H54 (cell line): ENCODE measurements around the gene RBM38.

Source experiments
- DNase-seq: peaks from one replicate; pipeline ENCODE4 v3.0.0; 2011; ENCODE audit warnings: low spot score, mixed read lengths; ENCODE audit not compliant: insufficient read length
- FAIRE-seq: peaks from 3 replicates; lab custom pipeline; 2011; peaks lifted over from hg19 to GRCh38; lab: Jason Lieb, UNC
- POLR2A ChIP-seq: IDR thresholded peaks from 2 replicates; pipeline ENCODE4 v1.6.1; 2011; ENCODE audit warnings: low read depth, mild to moderate bottlenecking, low read length

Gene RBM38

DNA sequence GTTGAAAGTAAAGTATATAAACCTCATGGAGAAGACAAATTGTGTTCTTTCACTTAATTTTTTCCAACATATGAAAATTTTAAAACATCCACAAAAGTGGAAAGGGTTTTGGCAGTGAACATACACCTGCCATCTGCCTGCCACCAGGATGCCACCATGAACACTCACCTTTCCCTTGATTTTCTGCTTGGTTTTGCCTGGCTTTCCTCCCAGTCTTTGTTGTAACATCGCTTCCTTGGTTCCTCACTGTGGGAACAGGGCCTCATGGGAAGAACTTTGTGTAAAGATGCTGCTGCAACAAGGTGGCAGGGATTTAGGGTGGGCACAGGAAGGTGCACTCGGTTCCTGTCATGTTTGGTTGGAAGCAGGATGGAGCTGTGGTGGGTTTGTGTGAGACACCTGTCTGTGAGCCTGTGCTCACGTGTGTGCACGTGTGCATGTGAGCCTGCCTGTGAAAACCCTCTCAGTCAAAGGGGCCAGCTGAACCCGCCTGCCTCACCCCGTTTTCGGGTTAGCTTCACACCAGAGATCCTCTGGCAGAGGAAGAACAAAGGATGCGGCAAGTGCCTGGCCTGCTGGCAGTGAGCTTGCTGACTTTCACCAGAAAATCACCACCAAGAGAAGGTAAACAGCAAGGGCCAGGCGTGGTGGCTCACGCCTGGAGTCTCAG lies 11.0 kb upstream of the RBM38 start:
- no peak for DNase-seq

DNA sequence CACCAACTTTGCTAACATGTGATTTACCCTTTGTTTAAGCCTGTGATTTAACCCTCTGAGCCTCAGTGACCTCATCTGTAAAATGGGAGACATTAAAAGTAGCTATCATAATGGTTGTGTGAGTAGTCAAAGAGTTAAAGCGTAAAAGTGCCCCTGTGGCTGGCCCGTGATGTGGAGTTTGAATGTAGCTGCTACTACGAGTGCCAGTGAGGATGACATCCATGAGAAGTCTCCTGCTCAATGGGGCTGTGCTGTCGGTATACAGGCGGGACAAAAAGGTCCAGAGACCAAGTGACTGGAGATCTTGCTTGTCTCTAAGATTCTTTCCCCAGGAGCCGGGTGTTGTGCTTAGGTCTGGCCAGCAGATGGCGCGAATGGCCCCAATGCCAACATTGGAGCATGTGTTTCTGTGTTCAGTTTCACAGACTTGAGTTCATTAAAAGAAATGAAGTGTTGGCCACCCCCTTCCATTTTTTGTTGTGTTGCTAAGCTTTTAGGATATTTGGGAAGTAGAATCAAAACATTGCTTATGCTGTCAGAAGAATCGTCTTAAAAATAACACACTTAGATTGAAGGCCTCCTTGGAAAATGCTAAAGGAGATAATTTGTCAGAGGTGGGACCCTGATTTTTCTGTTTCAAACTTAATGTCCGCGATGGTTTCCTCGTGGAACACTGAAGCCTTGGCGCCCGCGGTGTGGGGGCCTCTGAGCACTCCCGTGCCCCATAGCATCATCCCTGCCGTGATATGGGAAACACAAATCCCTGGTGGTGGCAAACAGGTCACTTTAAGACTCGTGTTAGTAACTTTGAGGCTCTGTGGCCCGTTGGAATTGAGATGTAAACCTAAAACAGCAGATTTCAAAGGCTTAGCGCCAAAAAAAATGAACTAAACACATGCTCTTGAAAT lies 9.3 kb upstream of the RBM38 start:
- no peak for TF ChIP-seq POLR2A
- FAIRE-seq: no peak
- peak; percentile 90 for DNase-seq

More for the DNA sequence above, 11.0 kb upstream of the RBM38 start:
- no peak for TF ChIP-seq POLR2A
- FAIRE-seq: no peak

DNA sequence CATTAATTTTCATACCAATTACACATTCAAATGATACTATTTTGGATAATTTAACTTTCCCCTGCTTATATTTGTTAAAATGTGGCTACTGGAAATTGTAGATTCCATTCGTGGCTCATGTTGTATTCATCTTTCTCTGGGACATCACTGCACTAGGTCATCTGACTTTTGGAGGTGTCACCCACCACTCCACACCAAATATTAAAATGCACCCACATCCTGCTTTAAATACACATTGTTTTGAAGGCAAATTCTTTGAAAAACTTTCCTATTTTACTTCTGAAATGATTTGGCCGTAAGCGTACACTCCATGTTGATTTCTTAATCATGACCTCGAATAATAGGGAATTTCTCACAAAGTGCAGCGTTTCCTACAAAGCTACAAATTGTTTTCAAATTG lies 8.7 kb upstream of the RBM38 start:
- FAIRE-seq (no peak), DNase-seq (no peak)
- TF ChIP-seq POLR2A: no peak

DNA sequence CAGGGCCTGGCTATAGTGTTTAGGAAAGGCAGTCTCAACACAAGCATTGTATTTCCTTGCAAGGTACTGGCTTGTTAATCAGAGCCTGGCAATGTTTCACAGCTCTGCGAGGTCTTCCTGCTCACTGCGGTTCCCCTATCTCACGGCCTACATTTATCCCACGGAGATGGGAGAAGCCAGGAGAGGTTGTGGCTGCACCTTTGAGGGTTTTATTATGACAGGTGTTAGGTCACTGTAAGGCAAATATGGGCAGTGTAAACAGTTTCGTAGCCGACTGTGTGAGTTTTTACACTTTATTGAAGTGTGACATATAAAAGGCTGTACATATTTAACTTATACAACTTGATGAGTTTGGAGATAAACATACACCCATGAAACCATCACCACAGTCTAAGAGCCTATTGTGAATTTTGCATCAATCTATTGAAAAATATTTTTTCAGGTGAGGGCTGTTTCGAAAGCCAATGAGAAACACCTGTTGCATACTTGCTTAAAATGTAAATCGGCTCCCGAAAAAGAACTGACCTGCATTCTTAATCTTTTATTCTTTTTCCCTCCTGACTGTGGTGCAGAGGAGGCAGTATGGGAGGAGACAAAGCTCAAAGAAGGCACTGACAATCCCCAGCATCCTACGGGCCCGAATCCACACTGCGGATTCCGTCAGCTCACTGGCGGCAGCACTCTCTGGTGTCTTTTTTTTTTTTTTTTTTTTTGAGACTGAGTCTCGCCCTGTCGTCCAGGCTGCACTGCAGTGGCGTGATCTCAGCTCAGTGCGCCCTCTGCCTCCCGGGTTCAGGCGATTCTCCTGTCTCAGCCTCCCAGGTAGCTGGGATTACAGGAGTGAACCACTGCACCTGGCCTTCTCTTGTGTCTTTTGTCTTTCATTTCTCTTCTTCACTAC lies 7.5 kb upstream of the RBM38 start:
- FAIRE-seq (no peak), DNase-seq (no peak)
- TF ChIP-seq POLR2A: no peak

DNA sequence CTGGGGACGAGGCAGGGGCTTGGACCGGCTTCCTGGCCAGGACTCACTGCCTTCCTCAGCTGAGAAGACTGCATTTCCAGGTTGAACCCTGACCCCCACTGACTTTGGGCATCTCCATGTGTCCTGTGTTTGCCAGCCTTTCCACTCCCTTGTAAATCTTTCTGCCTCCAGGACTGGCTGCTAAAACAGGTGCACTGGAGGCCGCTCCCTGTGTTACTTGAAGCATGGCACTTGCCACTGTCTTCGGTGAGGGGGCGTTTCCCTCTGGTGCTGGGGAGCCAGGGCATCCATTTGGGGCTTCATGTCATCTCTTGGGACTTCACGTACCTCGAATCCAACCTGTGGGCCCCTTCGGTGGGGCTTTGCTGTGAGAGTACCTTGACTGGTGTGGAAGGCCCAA lies 6.7 kb upstream of the RBM38 start:
- no peak for FAIRE-seq
- TF ChIP-seq POLR2A: no peak

DNA sequence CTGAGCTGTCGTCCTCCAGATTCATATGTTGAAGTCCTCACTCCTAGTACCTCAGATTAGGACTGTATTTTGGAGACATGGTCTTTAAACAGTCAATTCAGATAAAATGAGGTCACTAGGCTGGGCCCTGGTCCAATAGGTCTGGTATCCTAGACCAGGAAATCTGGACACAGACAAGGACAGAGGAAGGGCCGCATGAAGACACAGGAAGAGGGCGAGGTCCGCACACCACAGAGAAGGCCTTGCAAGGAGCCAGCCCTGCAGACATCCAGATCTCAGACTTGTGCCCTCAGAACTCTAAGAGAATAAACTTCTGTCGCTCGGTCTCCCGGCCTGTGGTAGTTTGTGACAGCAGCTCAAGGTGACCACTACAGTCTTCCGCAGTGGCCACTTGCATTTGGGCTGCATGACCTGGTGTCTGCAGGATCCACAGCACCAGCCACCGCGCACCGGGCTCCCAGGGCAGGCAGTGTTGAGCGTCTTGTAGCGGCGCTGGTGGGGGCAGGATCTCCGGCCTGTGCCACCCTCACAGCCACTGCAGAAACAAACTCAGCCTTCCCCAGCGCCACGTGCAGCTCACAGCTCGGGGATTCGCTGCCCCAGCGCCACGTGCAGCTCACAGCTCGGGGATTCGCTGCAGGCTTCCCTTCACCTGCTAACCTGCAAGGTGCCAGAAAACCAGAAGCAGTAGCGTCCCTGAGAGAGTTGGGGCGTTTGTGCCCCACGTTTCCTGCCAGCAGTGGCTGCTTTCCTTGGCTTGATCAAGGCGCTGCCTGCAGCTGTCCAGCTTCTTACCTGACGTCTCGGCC lies 6.0 kb upstream of the RBM38 start:
- no peak for TF ChIP-seq POLR2A
- DNase-seq: no peak
- FAIRE-seq: no peak

More for the DNA sequence above, 6.7 kb upstream of the RBM38 start:
- DNase-seq: no peak

DNA sequence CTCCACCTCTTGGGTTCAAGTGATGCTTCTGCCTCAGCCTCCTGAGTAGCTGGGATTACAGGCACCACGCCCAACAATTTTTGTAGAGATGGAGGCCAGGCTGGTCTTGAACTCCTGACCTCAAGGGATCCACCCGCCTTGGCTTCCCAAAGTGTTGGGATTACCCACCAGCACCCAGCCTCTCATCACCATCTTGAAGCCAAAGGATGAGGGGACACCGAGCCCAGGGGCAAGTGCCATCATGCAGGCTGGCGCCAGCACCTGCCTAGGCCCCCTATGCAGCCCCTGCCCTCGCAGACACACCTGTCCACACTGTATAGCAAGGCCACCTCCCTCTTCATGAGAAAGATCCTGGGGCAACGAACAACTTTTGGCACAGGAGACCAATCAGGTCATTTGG lies 5.3 kb upstream of the RBM38 start:
- DNase-seq (no peak), FAIRE-seq (no peak)
- TF ChIP-seq POLR2A: no peak

DNA sequence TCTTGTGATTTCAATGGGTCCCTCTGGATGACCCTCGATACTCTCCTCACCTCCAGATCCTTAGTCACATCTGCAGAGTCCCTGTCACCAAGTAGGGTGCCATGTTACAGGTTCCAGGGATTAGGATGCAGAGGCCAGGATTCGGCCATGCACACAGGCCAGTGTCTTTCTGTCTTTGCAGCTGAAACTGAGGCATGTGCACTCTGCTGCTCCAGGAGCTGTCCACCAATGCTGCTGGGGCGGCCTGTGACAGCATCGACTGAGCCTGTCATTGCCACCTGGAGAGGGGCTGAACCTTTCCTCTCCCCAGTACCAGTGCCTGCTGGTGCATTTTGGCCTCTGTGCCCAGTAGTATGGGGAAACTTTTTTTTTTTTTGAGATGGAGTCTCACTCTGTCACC lies 4.4 kb upstream of the RBM38 start:
- TF ChIP-seq POLR2A: no peak
- no peak for FAIRE-seq
- no peak for DNase-seq

DNA sequence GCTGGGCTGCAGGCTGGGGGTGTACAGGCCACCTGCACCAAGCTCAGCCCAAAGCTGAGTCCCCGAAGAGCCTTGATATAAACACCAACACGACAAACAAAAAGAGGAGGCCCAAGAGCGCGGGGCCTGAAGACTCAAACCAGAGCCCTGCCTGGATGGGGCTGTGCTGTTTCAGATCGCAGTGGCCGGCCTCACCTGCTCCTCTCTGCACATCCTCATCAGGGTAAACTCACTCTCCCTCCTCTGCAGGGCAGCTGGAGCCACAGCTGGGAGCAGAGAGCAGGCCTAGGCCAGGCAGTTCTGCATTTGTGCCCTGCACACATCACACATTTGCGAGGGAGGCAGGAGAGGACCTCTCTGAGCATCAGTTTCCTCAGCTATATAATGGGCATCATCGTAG lies 3.7 kb upstream of the RBM38 start:
- no peak for DNase-seq
- TF ChIP-seq POLR2A: no peak
- FAIRE-seq: no peak

DNA sequence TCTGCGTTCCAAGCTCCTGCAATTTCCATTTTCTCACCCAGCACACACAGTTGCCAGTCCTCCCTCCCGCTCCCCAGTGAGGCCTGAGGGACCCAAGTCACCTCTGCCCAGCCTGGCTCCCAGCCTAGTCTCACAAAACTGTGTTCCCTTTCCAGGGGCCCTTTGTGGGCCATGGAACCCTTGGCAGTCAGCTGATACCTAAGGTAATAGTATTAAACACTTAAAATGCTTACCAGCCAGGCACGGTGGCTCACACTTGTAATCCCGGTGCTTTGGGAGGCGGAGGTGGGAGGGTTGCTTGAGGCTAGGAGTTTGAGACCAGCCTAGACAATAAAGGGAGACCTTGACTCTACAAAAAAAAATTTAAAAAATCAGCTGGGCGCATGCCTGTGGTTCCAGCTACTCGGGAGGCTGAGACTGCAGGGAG lies 3.2 kb upstream of the RBM38 start:
- no peak for TF ChIP-seq POLR2A
- FAIRE-seq (no peak), DNase-seq (no peak)

DNA sequence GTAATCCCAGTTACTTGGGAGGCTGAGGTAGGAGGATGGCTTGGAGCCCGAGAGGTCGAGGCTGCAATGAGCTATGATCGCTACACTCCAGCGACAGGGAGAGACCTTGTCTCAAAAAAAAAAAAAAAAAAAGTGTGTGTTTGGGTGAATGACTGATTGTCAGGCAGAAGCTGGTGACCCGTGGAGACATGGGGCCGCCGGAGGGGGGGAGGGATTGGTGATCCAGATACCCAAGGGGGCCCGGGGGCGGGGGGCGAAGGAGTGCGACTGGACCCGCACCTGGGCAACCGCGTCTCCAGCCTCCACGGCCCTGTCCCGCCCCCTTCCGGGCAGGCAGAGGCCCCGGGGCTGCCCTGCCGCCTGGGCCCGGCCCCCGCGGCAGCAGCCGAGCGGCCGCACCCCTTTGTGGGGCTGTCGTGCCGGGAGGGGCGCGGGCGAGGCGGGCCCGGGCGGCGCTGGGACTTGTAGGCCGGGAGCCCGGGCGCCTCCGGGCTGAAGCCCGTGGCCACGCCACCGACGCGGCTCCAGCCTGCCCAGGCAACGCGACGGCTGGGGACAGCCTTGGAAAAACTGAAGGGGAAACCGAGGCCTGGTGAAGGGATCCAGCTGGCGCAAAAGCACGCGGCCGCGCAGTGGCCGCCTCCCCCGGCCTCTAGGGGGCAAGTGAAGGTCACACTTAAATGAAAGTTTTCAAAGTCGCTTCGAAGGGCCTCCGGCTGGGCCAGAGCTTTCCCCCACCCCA lies 2.1 kb upstream of the RBM38 start:
- DNase-seq (no peak), FAIRE-seq (no peak)
- TF ChIP-seq POLR2A: no peak
